Right forelimb (tissue), 1 donor: ENCODE measurements around the gene OS9.

ENCODE experiments used
- DNase-seq: peaks from one replicate; pipeline ENCODE4 v3.0.0-alpha.2; 2018

Gene OS9

DNA sequence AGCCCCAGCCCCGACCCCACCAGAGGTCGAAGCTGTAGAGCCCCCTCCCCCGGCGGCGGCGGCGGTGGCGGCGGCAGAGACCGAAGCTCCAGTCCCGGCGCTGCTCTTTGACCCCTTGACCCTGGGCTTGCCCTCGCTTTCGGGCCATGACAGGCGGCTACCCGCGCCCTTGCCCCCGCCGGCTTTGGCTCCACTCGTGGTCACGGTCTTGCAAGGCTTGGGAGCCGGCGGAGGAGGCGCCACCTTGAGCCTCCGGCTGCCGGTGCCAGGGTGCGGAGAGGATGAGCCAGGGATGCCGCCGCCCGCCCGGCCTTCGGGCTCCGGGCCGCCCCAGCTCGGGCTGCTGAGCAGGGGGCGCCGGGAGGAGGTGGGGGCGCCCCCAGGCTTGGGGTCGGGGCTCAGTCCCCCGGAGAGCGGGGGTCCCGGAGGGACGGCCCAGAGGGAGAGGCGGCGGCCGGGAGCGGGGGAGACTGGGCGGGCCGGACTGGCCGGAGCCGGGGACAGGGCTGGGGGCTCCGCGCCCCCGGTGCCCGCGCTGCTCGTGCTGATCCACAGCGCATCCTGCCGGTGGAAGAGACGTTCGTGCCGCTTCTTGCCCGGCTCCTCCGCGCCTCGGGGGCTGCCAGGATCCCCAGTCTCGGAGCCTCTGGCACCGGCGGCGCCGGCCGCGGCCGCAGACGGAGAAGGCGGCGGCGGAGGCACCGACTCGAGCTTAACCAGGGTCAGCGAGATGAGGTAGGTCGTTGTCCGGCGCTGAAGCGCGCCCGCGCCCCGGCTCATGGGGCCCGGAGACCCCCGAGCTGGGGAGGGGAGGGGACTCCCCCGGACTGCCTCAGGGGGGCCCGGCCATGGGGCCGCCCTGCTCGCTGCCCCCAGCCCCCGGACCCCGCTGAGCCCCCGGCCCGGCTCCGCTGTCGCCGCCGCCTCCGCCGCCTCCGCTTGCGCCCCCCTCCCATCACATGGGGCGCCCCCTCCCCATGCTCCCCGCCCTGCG lies 43.8 kb downstream of the OS9 start:
- DNase-seq: no peak

DNA sequence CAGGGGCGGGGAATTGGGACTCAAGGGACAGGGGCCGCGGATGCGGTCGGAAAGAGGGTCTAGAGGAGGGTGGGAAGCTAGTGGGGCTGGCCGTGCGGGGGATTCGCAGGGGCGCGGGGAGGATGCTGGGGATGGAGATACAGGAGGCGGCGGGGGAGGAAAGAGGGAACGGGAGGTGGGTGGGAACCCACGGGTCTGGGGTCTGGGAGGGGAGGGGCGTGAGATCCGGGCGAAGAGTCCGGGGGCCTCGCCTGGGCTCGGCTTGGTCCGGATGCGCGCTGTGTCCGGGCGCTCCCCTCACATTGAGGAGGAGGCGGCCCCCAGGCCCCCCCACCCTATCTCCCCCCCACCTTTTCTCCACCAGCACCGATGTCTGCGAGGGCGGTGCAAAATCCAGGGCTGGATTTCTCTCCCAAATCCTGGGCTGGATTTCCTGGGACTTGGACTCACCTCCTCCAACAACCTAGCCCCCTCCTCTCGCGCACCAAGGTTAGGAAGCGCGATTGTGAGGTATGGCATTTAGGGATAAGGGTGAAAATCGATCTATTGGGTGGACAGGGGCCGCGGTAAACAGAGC lies 44.8 kb downstream of the OS9 start, which contains the start of gene AGAP2:
AGAP2 (minus strand) TSS at position 82 of the 577 bp plus-strand sequence. CDS start 496 bp downstream, outside the sequence.
- DNase-seq: no peak

DNA sequence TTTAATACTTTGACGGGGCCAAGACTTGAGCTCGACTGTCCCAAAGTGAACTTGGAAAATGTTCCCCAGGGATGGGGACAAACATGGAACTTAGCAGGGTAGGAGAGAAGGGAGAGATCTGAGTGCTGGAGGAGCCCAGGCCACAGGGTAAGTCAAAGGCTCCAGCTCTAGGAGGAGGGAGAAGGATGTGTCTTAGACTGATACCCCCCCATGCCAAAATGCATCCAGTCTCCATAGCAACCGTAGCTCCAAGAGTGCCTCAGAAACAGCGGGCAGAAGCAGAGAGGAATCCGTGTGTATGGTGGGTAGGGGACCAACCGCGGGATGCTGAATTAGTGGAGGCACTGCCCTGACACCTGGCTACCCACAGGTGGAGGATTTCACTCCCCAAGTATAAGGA lies 45.5 kb downstream of the OS9 start:
- no peak for DNase-seq

DNA sequence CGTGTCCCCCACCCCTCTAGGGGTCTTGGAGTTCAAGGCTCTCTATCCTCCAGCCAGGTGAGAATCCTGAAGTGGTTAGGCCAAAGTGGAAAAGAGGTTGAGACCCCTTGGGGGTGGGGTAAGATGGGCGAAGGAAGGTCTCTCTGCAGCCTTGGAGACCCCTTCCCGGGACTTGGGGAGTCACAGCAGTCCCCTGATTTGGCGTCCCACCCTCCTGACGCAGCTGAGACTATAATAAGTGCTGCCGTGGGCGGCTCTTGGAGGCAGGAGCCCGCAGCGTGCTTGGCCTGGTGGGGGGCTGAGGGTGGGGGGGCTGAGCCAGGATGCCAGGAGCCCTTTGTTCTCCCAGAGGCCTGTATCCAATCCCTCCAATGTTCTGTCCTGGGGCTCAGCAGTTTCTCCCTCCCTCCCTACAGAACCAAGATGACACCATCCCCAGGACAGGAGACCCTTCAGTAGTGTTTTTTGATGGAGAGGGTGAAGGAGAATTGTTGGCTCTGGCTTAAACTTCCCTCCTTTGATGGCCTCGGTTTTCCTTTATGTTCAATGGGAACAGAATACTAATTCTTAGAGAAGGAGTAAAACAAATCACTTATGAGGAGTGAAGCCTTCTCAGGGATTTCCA lies 46.1 kb downstream of the OS9 start:
- DNase-seq: no peak

DNA sequence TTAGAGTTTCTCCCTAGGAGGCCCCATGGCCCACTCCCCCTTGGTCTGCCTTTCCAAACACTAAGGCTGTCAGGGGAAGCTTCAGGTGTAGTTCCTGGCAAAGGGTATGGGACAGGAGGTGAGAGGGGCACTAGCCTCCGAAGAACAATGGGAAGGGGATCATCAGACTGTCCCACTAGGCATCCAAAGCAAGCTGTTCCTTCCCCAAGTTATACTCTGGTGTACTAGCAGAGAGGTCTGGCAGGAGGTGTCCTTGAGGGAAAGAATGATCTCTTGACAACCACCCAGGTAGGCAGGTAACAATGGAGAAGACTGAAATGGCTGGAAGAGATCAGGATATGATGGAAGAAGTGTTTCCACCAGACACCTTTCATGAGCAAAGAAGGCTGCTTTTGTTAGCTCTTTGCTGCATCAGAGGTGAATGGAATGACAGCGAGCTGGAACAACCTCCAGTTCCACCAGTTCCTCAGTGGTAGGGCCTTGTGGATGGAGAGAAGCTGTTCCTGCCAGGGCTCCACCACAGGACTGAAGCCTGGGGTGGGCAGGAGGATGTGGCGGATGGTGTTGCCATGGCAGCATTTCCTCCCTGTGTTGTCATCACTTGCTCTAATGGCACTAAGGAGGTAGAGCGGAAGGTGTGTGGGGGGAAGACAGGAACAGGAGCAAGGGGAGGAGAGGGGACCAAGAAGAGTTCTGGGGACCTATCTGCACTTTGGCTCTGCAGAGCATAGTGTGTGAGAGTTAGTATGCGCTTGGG lies 46.9 kb downstream of the OS9 start:
- DNase-seq: no peak

DNA sequence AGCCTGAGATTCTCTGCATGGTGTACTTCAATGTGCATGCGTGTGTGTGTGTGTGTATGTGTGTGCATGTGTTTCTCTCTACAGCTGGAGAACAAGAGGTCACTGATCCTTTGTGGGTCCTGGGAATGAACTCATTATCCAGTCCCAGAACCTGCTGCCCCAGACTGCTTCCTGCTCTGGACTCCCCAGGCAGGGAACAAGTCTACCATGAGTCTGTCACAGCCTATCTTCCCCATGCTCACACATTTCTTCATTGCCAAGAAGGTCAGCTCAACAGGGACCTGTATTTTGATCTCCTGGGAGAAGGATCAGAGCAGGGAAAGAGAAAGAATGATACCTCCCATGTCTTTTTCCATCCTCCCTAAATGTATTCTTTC lies 47.5 kb downstream of the OS9 start:
- no peak for DNase-seq

DNA sequence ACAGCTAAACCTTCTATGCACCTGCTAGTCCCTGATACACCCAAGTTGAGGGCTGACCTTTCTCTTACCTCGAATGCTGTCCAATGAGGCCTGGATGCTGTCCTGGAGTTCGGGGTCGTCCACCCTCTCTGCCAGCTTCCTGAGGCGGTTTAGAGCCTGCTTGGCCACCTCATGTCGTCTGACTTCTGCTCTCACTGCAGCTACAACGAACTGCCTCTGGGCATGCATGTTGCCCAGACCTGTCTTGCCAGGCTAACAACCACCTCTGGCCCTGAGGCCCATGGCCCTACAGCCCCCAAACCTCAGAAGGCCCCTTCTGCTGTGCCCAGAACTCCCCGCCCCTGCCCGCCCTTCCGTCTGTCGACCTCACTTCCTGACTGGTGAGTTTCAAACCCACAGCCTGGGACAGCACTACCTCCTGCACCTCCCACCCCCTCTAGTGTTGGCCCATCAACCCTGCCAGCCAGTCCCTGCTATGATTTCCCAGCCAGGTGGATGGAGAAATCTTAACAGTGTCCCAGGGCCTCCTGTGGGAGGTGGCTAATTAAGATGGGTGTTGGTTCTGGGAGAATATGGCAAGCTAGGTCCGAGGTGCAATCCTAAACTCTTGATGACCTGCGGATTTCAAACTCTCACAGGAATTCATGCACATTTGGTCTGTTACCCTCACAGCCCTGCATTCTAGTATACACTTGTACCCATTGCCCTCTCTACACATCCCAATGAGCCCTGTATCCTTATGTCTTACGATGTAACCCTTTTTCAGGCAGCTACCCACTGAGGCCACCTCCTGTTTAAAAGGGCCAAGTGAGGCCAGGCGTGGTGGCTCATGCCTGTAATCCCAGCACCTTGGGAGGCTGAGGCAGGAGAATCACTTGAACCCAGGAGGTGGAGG lies 48.2 kb downstream of the OS9 start:
- DNase-seq: no peak

DNA sequence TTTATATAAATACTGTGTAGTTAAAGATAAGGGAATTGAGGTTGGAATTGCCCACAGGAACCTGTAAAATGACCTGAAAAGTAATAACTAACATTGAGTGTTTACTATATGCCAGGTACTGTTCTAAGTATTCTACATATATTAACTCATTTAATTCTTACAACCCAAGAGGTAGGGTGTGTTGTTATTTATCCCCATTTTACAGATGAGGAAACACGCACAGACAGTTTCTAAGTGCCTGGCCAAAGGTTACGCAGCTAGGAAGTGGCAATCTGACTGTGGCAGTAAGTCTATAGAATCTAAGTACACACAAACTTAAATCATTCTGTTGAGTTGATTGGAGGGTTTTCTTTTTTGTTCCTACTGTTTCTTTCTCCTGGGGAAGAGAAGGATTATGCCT lies 49.8 kb downstream of the OS9 start:
- no peak for DNase-seq

DNA sequence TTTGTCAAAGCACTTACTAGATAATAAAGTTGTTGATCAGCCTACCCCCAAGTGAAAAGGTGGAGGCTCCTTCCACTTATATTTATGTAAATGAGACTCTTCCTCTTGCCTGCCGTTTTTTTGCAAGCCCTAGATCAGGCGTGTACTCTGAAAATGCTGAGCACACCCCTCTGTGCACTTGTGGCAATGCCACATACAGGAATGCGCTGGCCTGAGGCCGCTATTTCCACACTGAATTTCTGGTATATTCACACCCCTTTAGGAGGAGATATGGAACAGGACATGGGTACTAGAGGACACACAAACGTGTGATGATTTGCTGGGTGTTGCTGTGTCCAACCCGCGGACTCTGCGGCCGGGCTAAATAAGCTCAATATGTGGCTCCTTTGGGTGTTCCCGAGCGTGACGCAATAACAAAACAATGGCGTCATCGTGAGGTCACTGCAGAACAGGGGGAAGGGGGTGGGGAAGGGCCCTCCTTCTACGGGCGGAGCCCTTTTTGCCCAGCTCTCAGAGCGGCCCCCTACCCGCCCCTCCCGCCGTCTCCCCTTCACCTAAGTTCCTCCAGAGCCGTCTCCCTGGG lies 50.4 kb downstream of the OS9 start:
- DNase-seq: peak; percentile 89

DNA sequence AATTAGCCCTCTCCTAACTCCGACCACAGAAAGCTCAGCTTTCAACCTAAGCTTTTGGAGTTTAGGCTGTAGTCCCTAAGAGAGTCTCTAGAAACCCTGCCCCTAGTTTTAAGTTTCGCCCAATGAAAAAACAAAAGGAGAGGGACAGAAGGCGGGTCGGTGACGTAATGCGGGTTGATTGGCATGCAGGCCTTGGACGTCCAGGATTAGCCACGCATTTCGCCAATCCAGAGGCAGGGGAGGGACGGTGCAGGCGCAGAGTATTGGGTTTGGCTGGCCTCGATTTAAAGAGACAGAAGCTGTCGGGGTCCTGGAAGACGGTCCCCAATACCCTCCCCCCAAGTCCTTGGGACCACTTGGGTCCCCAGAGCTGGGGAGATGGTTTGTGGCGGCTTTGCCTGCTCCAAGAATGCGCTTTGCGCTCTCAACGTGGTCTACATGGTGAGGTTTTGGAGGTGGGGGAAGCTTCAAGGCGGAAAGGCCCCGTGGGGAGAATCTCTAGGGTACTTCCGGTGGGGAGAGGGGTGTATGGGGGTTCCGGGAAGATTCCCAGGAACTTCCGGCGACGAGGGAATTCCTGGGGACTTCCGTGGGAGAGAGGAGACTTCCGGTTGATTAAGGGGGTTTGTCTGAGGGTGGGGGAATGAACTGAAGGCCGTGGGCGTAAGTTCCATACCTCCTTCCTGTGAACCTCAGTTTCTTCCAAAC lies 51.0 kb downstream of the OS9 start, which contains the start of gene TSPAN31:
TSPAN31 (plus strand) TSS at position 263 of the 708 bp plus-strand sequence; CDS start at position 379, 116 bp downstream.
- DNase-seq: peak; percentile 97

DNA sequence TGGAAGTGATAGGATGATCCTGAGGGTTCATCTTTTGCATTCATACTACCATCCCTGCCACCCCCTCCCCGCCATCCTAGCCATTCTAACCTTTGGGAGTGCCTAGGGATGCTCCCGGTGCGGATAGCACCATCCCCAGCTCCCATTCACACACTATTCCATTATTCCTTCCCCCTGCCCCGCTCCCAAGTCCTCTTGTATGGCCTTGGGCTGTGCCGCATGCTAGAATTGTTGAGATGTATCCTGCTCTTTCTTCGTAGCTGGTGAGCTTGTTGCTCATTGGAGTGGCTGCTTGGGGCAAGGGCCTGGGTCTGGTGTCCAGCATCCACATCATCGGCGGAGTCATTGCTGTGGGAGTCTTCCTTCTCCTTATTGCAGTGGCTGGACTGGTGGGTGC lies 51.6 kb downstream of the OS9 start:
- no peak for DNase-seq

DNA sequence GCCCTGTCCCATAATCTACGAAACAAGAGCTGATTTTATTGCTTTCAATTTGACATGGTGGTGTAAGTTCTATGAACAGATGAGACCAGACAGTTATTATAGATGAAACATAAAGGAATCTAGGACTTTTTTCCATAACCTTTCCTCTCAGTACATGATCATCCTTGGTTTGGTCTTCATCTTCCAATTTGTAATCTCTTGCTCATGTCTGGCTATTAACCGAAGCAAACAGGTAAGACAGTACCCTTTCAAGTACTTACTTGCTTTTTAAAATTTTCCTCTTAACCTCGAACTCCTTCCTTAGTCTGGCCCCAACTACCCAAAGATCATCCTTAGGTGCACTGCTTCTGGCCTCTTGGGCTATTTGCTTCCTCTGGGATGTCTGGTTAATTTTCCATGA lies 52.1 kb downstream of the OS9 start:
- no peak for DNase-seq

DNA sequence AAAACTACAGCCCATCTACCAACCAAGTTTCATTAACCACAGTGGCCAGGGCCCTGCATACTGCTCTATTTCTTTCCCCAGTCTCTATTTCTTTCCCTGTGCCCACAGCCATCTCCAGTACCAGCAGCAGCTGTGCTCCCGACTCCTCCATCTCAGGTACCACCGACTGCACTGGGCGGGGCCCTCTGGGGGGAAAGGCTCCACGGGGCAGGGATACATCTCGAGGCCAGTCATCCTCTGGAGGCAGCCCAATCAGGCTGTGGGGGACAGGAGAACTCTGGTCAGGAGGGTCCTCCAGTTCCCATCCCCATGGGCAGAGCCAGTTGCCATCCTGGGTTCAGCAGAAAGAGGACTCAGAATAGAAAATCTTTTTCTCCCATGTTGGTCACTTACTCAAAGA lies 55.1 kb downstream of the OS9 start:
- no peak for DNase-seq

DNA sequence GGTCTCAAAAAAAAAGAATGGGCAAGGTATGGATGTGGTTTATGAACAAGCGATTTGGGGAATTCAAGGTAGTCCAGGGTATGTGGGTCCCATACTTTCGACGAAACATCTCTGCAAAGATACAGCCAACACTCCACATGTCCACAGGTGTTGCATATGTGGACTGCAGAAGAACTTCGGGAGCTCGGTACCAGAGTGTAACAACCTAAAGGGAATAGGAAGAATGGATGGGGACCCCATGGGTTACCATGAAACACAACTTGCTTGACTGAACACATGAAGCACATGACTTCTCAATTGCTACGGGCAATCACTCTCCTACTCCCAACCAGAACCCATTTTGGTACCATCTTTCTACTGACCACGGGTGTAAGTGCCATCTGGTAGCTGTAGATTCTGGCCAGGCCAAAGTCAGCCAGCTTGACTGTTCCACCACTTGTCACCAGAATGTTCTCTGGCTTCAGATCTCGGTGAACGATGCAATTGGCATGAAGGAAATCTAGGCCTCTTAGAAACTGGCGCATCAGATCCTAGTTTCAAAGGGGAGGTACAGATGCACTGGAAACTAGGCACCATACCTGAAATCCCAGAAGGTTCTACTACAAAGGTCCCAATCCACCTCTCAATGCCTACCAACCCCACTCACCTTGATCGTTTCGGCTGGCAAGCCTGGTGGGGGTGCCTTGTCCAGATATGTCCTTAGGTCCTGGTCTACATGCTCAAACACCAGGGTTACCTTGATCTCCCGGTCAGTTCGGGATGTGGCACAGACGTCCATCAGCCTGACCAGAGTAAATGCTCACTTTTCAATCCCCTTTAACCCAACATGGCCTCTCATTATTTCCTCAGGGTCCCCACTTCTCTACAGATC lies 56.9 kb downstream of the OS9 start:
- no peak for DNase-seq

DNA sequence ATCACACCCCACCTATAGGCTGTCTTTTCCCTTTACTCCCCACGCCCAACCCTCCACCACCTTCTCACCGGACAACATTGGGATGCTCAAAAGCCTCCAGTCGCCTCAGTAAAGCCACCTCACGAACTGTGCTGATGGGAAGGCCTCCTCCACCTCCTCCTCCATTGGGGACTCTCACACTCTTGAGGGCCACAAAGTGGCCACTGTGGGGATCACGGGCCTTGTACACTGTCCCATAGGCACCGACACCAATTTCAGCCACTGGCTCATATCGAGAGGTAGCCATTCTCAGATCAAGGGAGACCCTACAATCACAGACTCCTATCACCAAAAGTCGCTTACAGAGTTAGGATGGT lies 57.5 kb downstream of the OS9 start:
- DNase-seq: no peak

DNA sequence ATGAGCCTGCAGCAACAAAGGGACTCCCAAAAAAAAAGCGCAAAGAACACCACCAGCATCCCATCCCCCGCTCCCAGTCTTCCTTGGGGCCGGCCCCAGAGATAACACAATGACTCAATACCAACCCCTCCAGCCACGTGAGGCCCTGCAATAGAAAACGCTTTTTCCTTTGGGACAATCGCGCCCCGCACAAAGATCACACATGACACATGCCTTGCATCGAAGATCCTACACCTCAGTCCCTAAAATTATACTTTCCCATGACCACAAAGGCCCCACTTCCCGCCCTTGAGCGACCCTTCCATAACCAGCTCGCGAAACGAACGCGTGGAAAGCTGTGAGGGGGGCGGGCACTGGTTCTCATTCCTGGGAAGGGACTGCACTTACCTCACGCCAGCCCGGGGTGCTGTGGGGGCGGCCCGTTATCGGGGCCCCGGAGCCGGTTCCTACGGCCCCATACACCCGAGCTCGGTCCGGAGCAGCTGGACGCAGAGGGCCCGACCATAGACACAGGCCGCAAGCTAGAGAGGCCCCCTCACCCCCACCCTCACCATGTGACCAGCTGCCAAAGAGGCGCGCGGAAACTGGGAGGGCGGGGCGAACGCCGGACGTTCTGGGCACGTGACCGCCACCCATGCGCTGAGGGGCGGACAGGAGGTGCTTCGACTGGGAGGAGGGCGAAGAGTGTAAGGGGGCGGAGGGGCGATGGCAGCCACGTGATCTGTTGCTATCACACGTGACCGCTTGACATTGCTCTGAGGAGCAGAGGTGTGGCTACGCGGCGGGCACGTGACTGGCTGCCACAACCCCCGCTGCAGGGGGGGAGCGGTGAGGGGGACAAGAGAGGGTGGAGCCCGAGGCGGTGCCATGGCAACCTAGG lies 58.1 kb downstream of the OS9 start, which contains the start of gene CDK4:
CDK4 (minus strand) TSS at position 523 of the 880 bp plus-strand sequence. CDS start 593 bp downstream, outside the sequence.
- DNase-seq: peak; percentile 99

DNA sequence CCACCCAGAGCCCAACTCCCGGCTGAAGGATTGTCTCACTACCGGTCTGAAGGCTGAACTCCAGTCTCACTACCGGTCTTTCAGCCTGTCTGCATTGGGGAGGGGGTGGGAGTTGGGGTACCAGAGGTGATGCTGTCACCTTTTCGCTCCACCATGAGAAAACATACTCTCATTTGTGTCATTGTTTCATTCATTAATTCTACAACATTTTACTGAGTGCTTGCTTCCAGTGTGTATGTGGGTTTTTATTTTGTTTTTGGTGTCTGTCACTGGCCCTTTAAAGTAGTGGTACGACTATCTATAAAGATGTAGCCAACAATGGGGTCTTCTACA lies 58.7 kb downstream of the OS9 start:
- no peak for DNase-seq

DNA sequence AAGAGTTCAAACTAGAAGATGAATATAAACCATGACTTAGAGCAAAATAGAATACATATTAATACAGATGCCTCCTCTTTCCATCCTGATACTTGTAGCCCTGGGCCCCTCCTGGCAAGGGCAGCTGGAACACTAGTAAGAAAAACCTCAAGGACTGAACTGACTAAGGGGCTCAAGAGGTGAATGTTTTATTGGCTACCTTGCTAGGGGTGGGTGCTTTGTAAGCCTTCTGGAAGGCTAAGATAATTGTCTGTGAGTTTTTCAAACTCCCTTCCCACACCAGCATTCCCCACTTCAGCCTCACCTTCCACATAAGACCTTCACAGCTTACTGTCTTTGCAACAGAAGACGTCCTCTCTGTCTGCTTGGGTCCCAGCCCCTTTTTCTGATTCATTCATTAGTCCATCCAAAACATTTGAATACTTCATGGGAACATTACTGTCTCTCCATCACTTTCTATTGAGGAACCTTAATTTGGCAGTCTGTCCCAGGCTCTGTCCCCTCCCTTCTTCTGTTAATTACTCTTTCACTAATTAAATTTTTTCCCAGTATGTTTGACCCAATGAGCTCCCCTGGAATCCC lies 59.9 kb downstream of the OS9 start:
- DNase-seq: no peak
